Activated naive CD4-positive, alpha-beta T cell treated with anti-CD3 and anti-CD28 coated beads for 36 hours (primary cell): Measurements from ENCODE around the gene TAS2R41. TPM values are rescaled to one million over a fixed set of nuclear protein-coding genes. Genes with fewer than 3 reads are reported as not detected.

Source experiments
- CTCF ChIA-PET: fragments of 350-600 bp; sonication (Branson Sonifier 250); formaldehyde crosslinking; loops from one replicate; lab custom pipeline; 2021; ENCODE audit warnings: antibody characterized with exemption; lab: Charles Lee
- DNase-seq: peaks from one replicate; pipeline ENCODE4 v3.0.0-alpha.2; 2020
- H3K27ac Mint-ChIP-seq: one replicate; pipeline ENCODE4 v1.8.0; 2021; ENCODE audit warnings: mild to moderate bottlenecking, mixed read lengths
- H3K27me3 Mint-ChIP-seq: one replicate; pipeline ENCODE4 v1.8.0; 2021; ENCODE audit warnings: low read depth, mixed read lengths
- H3K36me3 Mint-ChIP-seq: one replicate; pipeline ENCODE4 v1.8.0; 2021; ENCODE audit warnings: low read depth, mixed read lengths
- H3K4me1 Mint-ChIP-seq: one replicate; pipeline ENCODE4 v1.8.0; 2021; ENCODE audit warnings: low read depth, mixed read lengths
- H3K4me3 Mint-ChIP-seq: one replicate; pipeline ENCODE4 v1.8.0; 2021; ENCODE audit warnings: mild to moderate bottlenecking, moderate library complexity, mixed read lengths
- H3K9me3 Mint-ChIP-seq: one replicate; pipeline ENCODE4 v1.8.0; 2021; ENCODE audit warnings: mixed read lengths
- intact Hi-C: fragments of 100-400 bp; cut with micrococcal nuclease; formaldehyde crosslinking; loops from one replicate; pipeline ENCODE4 v1.15.1; 2023
- total RNA-seq, 2 experiments: library from RNA; stranded (reverse); gene quantifications; one replicate each; pipeline ENCODE4 v1.2.3, GENCODE V29; 2021

Gene TAS2R41
- total RNA-seq, 2 experiments from 2014 or later = not detected

DNA sequence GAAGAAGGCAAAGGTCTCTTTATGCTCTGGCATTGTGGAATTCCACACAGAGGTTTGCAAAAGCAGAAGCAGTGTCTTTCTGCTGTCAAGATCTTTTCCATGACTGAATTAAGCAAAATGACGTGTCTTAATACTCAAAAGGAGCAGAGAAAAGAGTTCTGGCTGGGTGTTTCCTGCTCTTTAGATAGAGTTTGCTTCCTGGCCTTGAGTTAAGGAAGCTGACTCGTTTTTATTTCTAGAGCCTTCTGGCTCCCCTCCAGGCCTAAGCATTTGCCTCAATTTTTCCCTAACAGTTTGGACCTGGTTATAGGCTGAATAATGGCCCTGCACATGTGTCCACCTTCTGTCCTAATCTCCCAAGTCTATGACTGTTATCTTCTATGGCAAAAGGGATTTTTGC, 21.6 kb downstream of the TAS2R41 start:
- no peak for DNase-seq
- H3K4me1 Mint-ChIP-seq = peaks cover 2% of the 10 kb centered on the region
- no peaks in the 10 kb centered on the region for H3K9me3 Mint-ChIP-seq
- H3K4me3 Mint-ChIP-seq = no peak overlapping the region
- CTCF ChIA-PET = no interaction called here
- intact Hi-C loops = no loop called here
- H3K27ac Mint-ChIP-seq = no peak overlapping the region
- H3K27me3 Mint-ChIP-seq = no peaks in the 10 kb centered on the region
- H3K36me3 Mint-ChIP-seq = no peaks in the 10 kb centered on the region

DNA sequence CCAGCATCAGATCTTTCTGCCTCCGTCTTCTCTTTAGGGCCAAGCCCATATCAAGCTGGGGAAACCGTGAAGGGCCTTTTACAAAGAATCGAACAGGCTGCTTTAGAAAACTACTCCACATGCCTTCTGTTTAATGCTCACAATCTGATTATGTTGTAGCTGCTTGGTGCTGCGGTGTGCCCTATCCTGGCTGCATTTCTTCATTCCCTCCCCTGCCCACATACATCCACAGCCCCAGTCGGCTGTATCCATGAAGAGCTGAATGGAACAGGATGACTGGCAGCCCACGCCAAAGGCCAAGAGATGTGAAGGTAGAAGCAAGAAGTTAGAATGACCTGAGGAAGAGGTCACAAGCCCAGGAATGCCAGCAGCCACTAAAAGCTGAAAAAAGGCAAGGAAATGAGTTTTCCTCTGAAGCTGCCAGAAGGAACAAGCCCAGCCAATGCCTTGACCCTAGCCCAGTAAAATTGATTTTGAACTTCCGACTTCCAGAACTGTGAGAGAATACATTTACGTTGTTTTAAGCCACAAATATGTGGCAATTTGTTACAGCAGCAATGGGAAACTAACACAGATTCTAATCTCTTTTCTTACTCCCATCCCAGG, 22.2 kb downstream of the TAS2R41 start:
- no peaks in the 10 kb centered on the region for H3K4me1 Mint-ChIP-seq
- DNase-seq = no peak
- H3K4me3 Mint-ChIP-seq = no peak overlapping the region
- H3K27ac Mint-ChIP-seq = no peak overlapping the region
- CTCF ChIA-PET = interaction anchor here (1.0 kb wide), 1 partner anchor 10 kb away, joined by 4 read pairs; no protein-coding TSS in a partner anchor
- H3K36me3 Mint-ChIP-seq = no peaks in the 10 kb centered on the region
- H3K27me3 Mint-ChIP-seq = no peaks in the 10 kb centered on the region
- no peaks in the 10 kb centered on the region for H3K9me3 Mint-ChIP-seq
- intact Hi-C loops = no loop called here

DNA sequence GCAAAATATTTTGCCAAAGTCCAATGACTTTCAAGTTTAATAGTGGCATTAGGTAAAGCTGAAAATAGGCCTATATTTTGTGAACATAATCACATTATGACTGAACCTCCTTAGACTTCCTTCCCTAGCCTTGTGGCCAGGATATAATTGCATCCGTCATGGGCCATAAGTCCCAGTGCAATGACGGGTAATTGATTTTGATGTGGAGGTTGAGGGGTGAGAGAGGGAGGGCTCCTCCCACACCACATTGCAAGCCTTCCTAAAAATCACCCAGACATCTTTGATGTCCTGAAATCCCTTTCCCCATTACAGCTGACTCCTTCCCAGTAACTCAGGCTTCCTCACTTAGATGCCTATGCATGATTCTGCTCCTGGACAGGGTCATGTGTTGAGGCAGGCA, 25.6 kb downstream of the TAS2R41 start:
- Mint-ChIP-seq H3K27me3 (no peaks in the 10 kb centered on the region), H3K36me3 (peaks cover 10% of the 10 kb centered on the region), H3K9me3 (peaks cover 11% of the 10 kb centered on the region), H3K27ac (no peak overlapping the region), H3K4me1 (peaks cover 19% of the 10 kb centered on the region), H3K4me3 (no peak overlapping the region)
- CTCF ChIA-PET = no interaction called here
- no peak for DNase-seq
- intact Hi-C loops = no loop called here

DNA sequence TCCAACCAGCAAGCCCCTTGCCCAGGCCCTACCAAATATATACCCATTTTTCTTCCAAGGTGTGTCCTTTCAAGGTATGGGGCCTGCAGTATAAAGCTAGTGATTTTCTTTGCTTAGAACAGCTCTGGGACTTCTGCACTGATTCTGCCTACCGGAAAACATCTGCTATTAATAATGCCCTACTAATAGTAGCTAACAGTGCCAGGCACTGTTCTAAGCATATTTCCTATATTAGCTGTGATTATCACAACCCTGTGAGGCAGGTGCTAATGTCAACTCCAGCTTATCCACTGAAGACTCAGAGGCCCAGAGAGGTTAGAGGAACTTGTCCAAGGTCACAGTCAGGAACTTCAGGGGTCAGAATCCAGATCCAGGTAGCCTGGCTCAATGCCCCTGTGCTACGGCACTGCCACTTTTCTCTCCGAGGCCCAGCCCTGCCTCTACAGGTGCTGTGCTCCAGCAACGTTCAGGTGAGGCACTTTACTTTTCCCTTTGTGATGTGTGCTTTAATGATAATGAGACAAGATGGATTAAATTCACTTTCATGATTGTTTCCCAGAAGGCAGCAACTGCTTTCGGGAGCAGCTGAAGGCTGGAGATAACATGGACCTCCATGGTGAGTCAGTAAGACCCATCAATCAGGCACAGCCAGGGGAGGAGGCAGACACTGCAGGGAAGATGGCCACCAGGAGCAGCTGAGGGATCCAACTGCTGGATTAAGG, 26.7 kb downstream of the TAS2R41 start:
- intact Hi-C loops = no loop called here
- H3K9me3 Mint-ChIP-seq = peaks cover 11% of the 10 kb centered on the region
- DNase-seq = no peak
- no peaks in the 10 kb centered on the region for H3K27me3 Mint-ChIP-seq
- no peak overlapping the region for H3K27ac Mint-ChIP-seq
- H3K4me1 Mint-ChIP-seq = peaks cover 19% of the 10 kb centered on the region
- H3K36me3 Mint-ChIP-seq = peaks cover 10% of the 10 kb centered on the region
- CTCF ChIA-PET = interaction anchor here (0.9 to 1.8 kb wide), 5 partner anchors 13 to 289 kb away, joined by 3 to 6 read pairs (median 4); no protein-coding TSS in a partner anchor
- H3K4me3 Mint-ChIP-seq = no peak overlapping the region

DNA sequence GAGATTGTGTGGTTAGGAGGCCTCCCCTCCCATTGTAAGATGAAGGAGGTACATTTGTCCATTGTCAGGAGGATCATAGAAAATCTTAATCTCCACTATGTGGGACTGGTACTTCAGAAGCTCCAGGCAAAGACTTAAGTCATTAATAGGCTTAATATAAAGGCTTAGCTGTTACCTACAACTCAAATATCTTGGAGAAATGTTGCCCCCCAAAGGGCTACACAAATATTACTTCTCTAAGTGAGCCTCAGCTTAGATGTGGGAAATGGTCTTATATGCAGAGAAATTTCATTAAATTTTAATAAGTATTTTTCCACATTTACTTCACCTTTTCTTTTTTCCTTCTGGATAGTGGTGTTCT, 27.2 kb downstream of the TAS2R41 start:
- intact Hi-C loops = loop anchor here (5.0 kb wide), 1 partner anchor 123 kb away; the partner anchor contains the start of gene ZYX
- Mint-ChIP-seq H3K27me3 (no peaks in the 10 kb centered on the region), H3K9me3 (peaks cover 11% of the 10 kb centered on the region), H3K27ac (no peak overlapping the region), H3K36me3 (peaks cover 10% of the 10 kb centered on the region), H3K4me3 (no peak overlapping the region), H3K4me1 (peaks cover 19% of the 10 kb centered on the region)
- no peak for DNase-seq
- CTCF ChIA-PET = interaction anchor here (0.5 to 1.8 kb wide), 6 partner anchors 14 to 468 kb away, joined by 3 to 6 read pairs (median 4); no protein-coding TSS in a partner anchor

DNA sequence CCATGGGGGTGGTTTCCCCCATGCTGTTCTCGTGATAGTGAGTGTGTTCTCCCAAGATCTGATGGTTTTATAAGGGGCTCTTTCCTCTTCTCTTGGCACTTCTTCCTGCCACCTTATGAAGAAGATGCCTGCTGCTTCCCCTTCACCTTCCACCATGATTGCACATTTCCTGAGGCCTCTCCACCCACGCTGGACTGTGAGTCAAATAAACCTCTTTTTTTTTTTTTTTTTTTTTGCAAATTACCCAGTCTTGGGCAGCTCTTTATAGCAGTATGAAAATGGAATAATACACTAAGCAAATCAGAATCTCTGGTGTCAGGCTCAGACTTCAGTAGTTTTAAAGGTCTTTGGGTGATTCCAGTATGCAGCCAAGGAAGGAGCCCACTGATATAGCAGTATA, 28.2 kb downstream of the TAS2R41 start:
- DNase-seq = peak; percentile 34
- Mint-ChIP-seq H3K36me3 (peaks cover 13% of the 10 kb centered on the region), H3K27me3 (no peaks in the 10 kb centered on the region), H3K4me3 (no peak overlapping the region), H3K27ac (peak overlapping the region; percentile 13), H3K9me3 (peaks cover 11% of the 10 kb centered on the region), H3K4me1 (peaks cover 19% of the 10 kb centered on the region)
- intact Hi-C loops = loop anchor here (2.0 to 5.0 kb wide), 2 partner anchors 13 to 124 kb away; partner anchors contain the start of gene ZYX
- CTCF ChIA-PET = interaction anchor here (1.2 to 1.5 kb wide), 3 partner anchors 12 to 290 kb away, joined by 4 read pairs; no protein-coding TSS in a partner anchor

DNA sequence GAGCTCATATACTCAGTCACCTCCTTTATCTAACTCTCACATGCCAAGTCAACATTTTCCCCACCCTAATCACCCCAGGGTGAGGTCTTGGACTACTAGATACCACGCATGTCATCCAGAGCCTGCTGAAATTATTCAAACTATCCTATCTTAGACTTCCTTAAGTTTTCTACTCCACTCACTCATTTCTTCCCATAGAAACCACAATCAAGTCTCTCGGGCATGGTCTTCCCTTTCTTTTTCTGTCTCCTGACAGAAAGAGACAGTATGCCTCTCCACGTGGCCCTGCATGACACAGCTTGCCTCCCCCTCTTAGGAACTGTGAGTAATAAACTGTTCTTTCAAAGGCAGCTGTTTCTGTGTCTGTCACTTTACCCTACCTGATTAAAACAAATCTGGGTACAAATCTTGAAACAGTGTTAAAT, 29.4 kb downstream of the TAS2R41 start:
- Mint-ChIP-seq H3K4me3 (no peak overlapping the region), H3K27me3 (no peaks in the 10 kb centered on the region), H3K9me3 (peaks cover 11% of the 10 kb centered on the region), H3K27ac (no peak overlapping the region), H3K4me1 (peaks cover 19% of the 10 kb centered on the region), H3K36me3 (peaks cover 13% of the 10 kb centered on the region)
- CTCF ChIA-PET = interaction anchor here (0.7 kb wide), 1 partner anchor 21 kb away, joined by 3 read pairs; no protein-coding TSS in a partner anchor
- intact Hi-C loops = loop anchor here (2.0 to 5.0 kb wide), 2 partner anchors 14 to 125 kb away; partner anchors contain the start of gene ZYX
- no peak for DNase-seq

DNA sequence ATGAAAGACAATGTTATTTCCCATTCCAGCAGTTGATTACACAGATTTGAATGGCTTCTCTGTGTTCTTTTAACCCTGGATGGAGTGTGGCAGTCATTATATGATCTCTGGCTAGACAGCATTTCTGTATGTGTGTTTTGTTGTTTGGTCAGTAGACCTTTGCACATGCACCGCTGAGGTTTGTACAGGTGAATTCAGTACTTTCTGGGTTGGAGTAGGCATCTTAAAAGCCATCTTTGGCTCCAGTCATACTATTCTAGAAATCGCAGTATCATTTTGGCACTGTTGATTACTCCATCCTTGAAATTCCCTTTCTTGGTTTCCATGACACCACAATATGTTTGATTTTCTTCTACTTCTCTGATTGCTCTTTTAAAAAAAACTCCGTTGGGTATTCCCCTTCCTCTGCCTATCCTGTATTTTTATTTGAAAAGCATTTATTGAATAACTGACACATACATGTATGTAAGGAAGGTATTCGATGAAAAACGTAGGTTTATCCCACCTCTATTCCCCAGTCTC, 29.9 kb downstream of the TAS2R41 start:
- CTCF ChIA-PET = interaction anchor here (0.7 kb wide), 1 partner anchor 22 kb away, joined by 3 read pairs; no protein-coding TSS in a partner anchor
- intact Hi-C loops = loop anchor here (2.0 to 5.0 kb wide), 2 partner anchors 15 to 125 kb away; partner anchors contain the start of gene ZYX
- Mint-ChIP-seq H3K4me3 (no peak overlapping the region), H3K27me3 (no peaks in the 10 kb centered on the region), H3K27ac (peak overlapping the region; percentile 11), H3K4me1 (peaks cover 19% of the 10 kb centered on the region), H3K9me3 (peaks cover 11% of the 10 kb centered on the region), H3K36me3 (peaks cover 13% of the 10 kb centered on the region)
- no peak for DNase-seq

DNA sequence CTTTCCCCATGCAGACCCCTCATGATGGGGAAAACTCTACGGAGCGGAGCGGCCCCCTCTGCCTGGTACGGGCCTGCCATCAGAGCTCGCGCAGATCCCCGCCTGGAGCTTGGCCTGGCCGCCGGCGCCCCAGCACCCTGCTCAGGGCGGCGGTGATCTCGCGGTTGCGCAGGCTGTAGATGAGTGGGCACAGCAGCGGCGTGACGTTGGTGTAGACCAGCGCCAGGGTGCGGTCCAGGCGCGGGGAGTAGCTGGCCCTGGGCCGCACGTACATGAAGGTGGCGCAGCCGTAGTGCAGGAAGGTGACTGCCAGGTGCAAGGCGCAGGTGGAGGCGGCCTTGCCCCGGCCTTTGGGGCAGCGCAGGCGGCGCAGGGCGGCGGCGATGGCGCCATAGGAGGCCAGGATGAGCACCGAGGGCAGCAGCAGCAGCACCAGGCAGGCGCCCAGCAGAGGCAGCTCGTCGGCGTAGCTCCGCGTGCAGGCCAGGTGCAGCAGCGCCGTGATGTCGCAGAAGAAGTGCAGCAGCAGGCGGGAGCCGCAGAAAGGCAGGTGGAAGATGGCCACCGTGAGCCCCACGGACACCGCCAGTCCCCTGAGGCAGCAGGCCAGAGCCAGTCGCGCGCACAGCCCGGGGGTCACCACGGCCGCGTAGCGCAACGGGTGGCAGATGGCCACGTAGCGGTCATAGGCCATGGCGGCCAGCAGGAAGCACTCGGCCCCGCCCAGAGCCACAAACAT, 33.4 kb downstream of the TAS2R41 start:
- no peak for DNase-seq
- Mint-ChIP-seq H3K27me3 (no peaks in the 10 kb centered on the region), H3K9me3 (peaks cover 8% of the 10 kb centered on the region), H3K36me3 (peaks cover 14% of the 10 kb centered on the region), H3K4me3 (no peak overlapping the region), H3K27ac (no peak overlapping the region), H3K4me1 (peaks cover 12% of the 10 kb centered on the region)
- CTCF ChIA-PET = no interaction called here
- intact Hi-C loops = no loop called here

DNA sequence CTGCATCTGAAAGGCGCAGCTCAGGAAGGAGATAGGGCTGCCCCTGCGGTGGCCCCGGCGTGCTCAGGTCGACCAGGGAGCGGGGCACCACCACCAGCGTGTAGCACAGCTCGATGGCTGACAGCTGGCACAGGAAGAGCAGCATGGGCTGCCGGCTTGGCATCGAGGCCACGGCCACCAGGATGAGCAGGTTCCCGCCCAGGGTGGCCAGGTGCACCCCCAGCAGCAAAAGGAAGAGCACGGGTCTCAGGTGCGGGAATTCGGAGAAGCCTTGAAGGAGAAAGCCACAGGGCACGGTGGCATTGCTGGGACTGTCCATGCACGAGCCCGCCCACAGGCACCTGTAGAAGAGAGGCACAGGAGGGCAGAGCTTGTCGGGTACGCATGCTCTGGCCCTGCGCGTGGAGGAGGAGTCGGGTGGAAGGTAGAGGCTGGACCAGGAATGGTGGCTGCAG, 33.9 kb downstream of the TAS2R41 start:
- DNase-seq = no peak
- peaks cover 4% of the 10 kb centered on the region for H3K9me3 Mint-ChIP-seq
- peaks cover 10% of the 10 kb centered on the region for H3K36me3 Mint-ChIP-seq

DNA sequence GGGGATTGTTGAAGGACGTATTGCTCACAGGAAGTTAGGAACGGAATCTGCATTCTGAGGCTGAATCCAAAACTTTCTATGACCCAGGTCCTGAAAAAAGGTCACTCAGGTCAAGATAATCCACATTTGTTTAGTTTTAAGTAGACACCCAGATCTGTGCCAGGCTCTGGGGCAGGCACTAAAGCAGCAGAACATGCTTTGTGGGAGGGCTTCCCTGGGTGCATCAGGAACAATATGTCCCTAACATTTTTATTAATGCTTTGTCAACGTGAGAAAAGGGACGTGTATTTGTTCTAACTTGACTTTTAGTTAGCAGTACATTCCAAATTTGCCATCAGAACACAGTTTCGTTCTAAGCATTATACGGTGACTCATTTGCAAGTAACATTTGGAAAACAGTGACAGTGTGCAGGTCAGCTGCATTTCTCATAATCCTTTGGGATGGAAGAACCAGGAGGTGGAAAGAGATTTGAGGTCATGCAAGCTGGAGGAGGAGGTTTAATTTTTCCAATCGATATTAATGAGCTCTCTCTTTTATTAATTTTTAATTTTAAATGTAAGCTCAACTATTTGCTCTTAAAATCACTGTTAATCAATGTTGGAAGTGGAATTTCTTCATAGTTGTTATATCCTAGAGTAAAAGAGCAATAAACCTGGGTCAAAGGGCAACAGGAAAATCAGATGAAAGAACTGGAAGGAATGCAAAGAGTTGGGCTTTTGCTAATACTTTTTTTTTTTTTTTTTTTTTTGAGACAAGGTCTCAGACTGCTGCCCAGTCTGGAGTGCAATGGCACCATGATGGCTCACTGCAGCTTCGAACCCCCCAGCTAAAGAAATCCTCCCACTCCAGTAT, 35.0 kb downstream of the TAS2R41 start:
- H3K27ac Mint-ChIP-seq = no peak overlapping the region
- CTCF ChIA-PET = interaction anchor here (0.7 to 1.3 kb wide), 2 partner anchors 21 to 206 kb away, joined by 3 to 4 read pairs; no protein-coding TSS in a partner anchor
- H3K36me3 Mint-ChIP-seq = peaks cover 5% of the 10 kb centered on the region
- no peak overlapping the region for H3K4me3 Mint-ChIP-seq
- intact Hi-C loops = no loop called here
- DNase-seq = no peak
- no peaks in the 10 kb centered on the region for H3K27me3 Mint-ChIP-seq
- H3K4me1 Mint-ChIP-seq = peaks cover 3% of the 10 kb centered on the region
- H3K9me3 Mint-ChIP-seq = no peaks in the 10 kb centered on the region

More for the DNA sequence above, 33.9 kb downstream of the TAS2R41 start:
- no peaks in the 10 kb centered on the region for H3K27me3 Mint-ChIP-seq
- peaks cover 7% of the 10 kb centered on the region for H3K4me1 Mint-ChIP-seq
- no peak overlapping the region for H3K4me3 Mint-ChIP-seq
- CTCF ChIA-PET = no interaction called here
- H3K27ac Mint-ChIP-seq = no peak overlapping the region
- intact Hi-C loops = no loop called here
